BE2C (cell line): ENCODE data around the gene POLRMT.

Experiments used
- DNase-seq: peaks from one replicate; pipeline ENCODE4 v3.0.0-alpha.2; 2020
- H3K27me3 ChIP-seq: fragments of 250-450 bp; sonication (Bioruptor Pico); 2 replicates; pipeline ENCODE4 v1.5.1; 2020; ENCODE audit warnings: mild to moderate bottlenecking
- H3K36me3 ChIP-seq: fragments of 250-450 bp; sonication (Bioruptor Pico); 2 replicates; pipeline ENCODE4 v1.5.1; 2020; ENCODE audit warnings: mild to moderate bottlenecking
- H3K4me1 ChIP-seq: fragments of 250-450 bp; sonication (Bioruptor Pico); 2 replicates; pipeline ENCODE4 v1.5.1; 2020
- H3K4me3 ChIP-seq: 2 replicates; pipeline ENCODE4 v1.5.1; 2011; ENCODE audit warnings: low read depth, low read length
- H3K9me3 ChIP-seq: fragments of 250-450 bp; sonication (Bioruptor Pico); 2 replicates; pipeline ENCODE4 v1.5.1; 2020
- CTCF ChIP-seq: IDR thresholded peaks from 2 replicates; pipeline ENCODE4 v1.5.1; 2012; ENCODE audit warnings: mild to moderate bottlenecking, low read depth, low read length

Gene POLRMT

DNA sequence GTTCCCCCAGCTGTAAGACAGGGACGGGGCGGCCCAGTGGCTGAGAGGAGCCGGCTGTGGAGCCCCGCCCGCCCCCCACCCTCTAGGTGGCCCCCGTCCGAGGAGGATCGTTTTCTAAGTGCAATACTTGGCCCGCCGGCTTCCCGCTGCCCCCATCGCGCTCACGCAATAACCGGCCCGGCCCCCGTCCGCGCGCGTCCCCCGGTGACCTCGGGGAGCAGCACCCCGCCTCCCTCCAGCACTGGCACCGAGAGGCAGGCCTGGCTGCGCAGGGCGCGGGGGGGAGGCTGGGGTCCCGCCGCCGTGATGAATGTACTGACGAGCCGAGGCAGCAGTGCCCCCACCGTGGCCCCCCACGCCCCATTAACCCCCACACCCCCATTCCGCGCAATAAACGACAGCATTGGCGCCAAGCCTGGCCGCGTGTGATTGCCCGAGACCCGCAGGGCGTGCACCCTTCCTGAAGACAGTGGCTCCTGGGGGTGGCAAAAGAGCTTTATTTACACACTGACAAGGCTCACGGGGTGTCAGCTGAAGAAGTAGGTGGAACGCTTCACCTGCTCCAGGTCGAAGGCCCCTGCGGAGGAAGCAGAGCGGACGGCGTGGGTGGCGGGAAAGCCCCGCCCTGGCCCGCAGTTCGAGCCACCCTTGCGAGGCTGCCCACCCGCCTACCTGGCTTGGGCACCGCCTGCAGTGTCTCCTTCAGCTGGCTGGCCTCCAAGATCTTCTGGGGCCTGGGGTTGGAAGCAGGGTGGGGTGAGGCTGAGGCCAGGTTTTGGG is 16.4 kb downstream of the POLRMT start:
- peaks cover 53% of the 10 kb centered on the region for H3K36me3 ChIP-seq
- no peaks in the 10 kb centered on the region for H3K9me3 ChIP-seq
- DNase-seq: no peak
- H3K27me3 ChIP-seq: no peaks in the 10 kb centered on the region
- no peaks in the 10 kb centered on the region for H3K4me1 ChIP-seq
- no peak for TF ChIP-seq CTCF
- H3K4me3 ChIP-seq: no peak overlapping the region

DNA sequence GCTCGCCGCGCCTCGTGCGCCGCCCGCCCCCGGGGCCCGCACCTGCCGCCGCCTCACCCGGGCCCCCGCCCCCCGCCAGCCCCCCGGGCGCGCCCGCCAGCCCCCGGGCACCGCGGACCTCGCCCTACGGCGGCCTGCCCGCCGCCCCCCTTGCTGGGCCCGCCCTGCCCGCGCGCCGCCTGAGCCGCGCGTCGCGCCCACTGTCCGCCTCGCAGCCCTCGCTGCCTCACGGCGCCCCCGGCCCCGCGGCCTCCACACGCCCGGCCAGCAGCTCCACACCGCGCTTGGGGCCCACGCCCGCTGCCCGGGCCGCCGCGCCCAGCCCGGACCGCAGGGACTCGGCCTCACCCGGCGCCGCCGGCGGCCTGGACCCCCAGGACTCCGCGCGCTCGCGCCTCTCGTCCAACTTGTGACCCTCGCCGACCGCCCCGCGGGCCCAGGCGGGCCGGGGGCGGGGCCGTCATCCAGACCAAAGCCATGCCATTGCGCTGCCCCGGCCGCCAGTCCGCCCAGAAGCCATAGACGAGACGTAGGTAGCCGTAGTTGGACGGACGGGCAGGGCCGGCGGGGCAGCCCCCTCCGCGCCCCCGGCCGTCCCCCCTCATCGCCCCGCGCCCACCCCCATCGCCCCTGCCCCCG is 17.2 kb downstream of the POLRMT start:
- peaks cover 47% of the 10 kb centered on the region for H3K36me3 ChIP-seq
- DNase-seq: no peak
- H3K9me3 ChIP-seq: no peaks in the 10 kb centered on the region
- no peak for TF ChIP-seq CTCF
- H3K4me1 ChIP-seq: peaks cover 4% of the 10 kb centered on the region
- H3K4me3 ChIP-seq: no peak overlapping the region
- H3K27me3 ChIP-seq: no peaks in the 10 kb centered on the region

GRCh38 chr19:615619-616018 is 17.7 kb downstream of the POLRMT start:
- Histone ChIP-seq H3K4me1 (peaks cover 7% of the 10 kb centered on the region), H3K27me3 (no peaks in the 10 kb centered on the region), H3K36me3 (peaks cover 47% of the 10 kb centered on the region), H3K4me3 (no peak overlapping the region), H3K9me3 (no peaks in the 10 kb centered on the region)
- TF ChIP-seq CTCF: no peak
- DNase-seq: no peak

- DNase-seq: no peak
- Histone ChIP-seq H3K4me1 (peaks cover 14% of the 10 kb centered on the region), H3K4me3 (no peak overlapping the region), H3K27me3 (no peaks in the 10 kb centered on the region), H3K36me3 (peaks cover 32% of the 10 kb centered on the region), H3K9me3 (no peaks in the 10 kb centered on the region)
- no peak for TF ChIP-seq CTCF
Measured at GRCh38 chr19:613732-614567, 19.4 kb downstream of the POLRMT start.

DNA sequence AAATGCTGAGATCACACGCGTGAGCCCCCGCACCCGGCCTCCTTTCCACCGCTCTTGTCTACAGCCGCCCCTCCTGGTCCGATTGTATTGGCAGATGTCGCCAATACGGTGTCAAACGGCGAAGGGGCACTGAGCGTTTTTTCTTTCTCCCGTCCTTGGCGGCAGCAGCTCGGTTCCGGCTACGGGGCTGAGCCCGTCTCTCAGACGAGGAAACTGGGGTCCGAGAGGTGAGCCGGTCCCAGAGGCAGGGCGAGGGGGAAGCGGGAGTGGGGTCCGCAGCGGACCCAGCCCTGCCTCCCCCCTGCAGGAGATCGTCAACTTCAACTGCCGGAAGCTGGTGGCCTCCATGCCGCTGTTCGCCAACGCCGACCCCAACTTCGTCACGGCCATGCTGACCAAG is 20.4 kb downstream of the POLRMT start:
- no peaks in the 10 kb centered on the region for H3K27me3 ChIP-seq
- H3K4me3 ChIP-seq: no peak overlapping the region
- H3K36me3 ChIP-seq: peaks cover 22% of the 10 kb centered on the region
- no peaks in the 10 kb centered on the region for H3K9me3 ChIP-seq
- no peak for TF ChIP-seq CTCF
- peaks cover 14% of the 10 kb centered on the region for H3K4me1 ChIP-seq
- DNase-seq: no peak
